B cell (primary cell): ENCODE data around the gene FAM180B.

Source experiments
- CTCF ChIP-seq: fragments of 200-600 bp; IDR thresholded peaks from one replicate; pipeline ENCODE4 v1.8.0; 2022; ENCODE audit warnings: antibody characterized with exemption, mild to moderate bottlenecking
- EZH2 ChIP-seq: IDR thresholded peaks from 2 replicates; pipeline ENCODE4 v1.6.1; 2012; ENCODE audit warnings: borderline replicate concordance, low read depth, mild to moderate bottlenecking, moderate library complexity, low read length; ENCODE audit not compliant: insufficient read depth, poor library complexity, severe bottlenecking

GRCh38 chr11:47589977-47590861, 3.7 kb downstream of the FAM180B start:
- no peak for TF ChIP-seq CTCF
- no peak for TF ChIP-seq EZH2
